D721Med (cell line): Measurements from ENCODE around the gene PPP1R2.
"Not testable (repeated sequence)": the region's sequence is repeated elsewhere in the genome, so short reads cannot be mapped to it uniquely, and the experiment has no call there.

Source experiments
- DNase-seq: peaks from one replicate; pipeline ENCODE4 v3.0.0; 2011; ENCODE audit warnings: low spot score; ENCODE audit not compliant: insufficient read length
- FAIRE-seq: peaks from 2 replicates; lab custom pipeline; 2011; peaks lifted over from hg19 to GRCh38; lab: Jason Lieb, UNC
- TF ChIP-seq, protein P1 (sequence below): IDR thresholded peaks from 2 replicates; pipeline ENCODE4 v1.5.1; 2012; ENCODE audit warnings: mild to moderate bottlenecking, control low read depth; ENCODE audit not compliant: insufficient read depth; ENCODE audit errors: missing control alignments

Gene PPP1R2

DNA sequence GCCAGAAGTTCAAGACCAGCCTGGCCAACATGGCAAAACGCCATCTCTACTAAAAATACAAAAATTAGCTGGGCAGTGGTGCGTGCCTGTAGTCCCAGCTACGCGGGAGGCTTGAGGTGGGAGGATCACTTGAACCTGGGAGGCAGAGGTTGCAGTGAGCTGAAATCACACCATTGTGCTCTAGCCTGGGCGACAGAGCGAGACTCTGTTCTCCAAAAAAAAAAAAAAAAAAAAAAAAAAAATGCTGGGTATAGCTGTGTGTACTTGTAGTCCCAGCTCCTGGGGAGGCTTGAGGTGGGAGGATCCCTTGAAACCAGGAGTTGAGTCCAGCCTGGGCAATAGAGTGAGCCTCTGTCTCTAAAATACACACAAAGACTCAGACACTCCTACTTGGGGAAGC lies 32.0 kb downstream of the PPP1R2 start:
- DNase-seq = no peak
- no peak for FAIRE-seq
- TF ChIP-seq, protein P1, sequence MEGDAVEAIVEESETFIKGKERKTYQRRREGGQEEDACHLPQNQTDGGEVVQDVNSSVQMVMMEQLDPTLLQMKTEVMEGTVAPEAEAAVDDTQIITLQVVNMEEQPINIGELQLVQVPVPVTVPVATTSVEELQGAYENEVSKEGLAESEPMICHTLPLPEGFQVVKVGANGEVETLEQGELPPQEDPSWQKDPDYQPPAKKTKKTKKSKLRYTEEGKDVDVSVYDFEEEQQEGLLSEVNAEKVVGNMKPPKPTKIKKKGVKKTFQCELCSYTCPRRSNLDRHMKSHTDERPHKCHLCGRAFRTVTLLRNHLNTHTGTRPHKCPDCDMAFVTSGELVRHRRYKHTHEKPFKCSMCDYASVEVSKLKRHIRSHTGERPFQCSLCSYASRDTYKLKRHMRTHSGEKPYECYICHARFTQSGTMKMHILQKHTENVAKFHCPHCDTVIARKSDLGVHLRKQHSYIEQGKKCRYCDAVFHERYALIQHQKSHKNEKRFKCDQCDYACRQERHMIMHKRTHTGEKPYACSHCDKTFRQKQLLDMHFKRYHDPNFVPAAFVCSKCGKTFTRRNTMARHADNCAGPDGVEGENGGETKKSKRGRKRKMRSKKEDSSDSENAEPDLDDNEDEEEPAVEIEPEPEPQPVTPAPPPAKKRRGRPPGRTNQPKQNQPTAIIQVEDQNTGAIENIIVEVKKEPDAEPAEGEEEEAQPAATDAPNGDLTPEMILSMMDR = no peak

DNA sequence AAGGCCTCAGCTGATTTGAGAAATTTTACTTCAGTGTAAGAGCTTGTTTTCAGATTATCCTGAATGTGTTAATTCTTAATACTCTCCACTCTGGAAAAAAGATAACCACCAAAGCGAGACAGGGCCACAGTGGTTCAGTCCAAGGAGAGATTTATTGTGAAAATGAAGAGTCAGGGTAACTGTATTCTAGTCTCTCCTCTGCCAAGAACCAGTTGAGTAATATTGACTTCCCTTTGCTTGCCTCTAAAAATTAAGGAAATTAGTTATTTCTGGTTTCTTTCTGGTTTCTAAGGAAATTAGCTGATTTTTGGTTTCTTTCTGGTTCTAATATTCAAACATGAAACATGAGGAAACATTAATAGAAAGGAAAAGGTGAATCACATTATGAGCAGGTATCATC lies 34.9 kb downstream of the PPP1R2 start:
- DNase-seq = no peak
- TF ChIP-seq, protein P1 = no peak
- FAIRE-seq = no peak

GRCh38 chr3:195475614-195476013 lies 67.5 kb downstream of the PPP1R2 start:
- DNase-seq = no peak
- FAIRE-seq = no peak
- TF ChIP-seq, protein P1 = no peak

GRCh38 chr3:195475116-195475515 lies 68.0 kb downstream of the PPP1R2 start:
- not testable (repeated sequence) for DNase-seq, FAIRE-seq

DNA sequence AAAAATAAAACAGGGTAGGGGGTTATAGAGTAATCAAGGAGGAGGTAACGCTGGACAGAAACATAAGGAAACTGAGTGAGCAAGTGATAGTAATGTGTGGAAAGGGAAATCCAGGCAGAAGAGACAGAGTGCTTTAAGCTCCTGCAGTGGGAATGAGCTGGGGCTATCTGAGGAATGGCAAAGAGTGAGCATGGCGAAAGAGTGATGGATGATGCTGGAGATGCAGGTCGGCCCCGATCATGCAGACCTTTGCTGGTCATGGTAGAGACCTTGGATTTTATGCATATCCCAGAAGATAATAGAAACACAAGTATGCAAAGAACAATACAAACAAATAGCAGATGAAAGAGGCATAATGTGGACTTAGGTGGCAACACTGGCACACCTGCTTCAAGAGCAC lies 74.3 kb downstream of the PPP1R2 start:
- no peak for DNase-seq
- TF ChIP-seq, protein P1 = no peak
- FAIRE-seq = no peak

DNA sequence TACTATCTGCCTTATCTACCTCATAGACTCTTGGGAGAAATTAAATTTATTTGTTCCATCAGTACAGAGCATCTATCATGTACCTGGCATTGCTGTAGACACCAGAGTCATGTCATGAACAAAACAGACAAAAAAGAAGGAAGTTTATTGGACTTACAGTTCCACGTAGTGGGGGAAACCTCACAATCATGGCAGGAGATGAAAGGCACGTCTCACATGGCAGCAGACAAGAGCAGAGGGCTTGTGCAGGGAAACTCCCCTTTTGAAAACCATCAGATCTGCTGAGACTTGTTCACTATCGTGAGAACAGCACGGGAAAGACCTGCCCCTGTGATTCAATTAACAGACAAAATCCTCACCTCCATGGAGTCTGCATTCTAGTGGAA lies 74.7 kb downstream of the PPP1R2 start:
- no peak for DNase-seq
- TF ChIP-seq, protein P1 = no peak
- no peak for FAIRE-seq

- no peak for FAIRE-seq
- no peak for DNase-seq
- TF ChIP-seq, protein P1 = no peak
These were observed 75.3 kb downstream of the PPP1R2 start for GRCh38 chr3:195467641-195468390.
